H9 (cell line): Measurements from ENCODE around the gene ADGRF5. TPM values are rescaled to one million over a fixed set of nuclear protein-coding genes. Genes with fewer than 3 reads are reported as not detected.

Experiments
- DNase-seq: peaks from one replicate; pipeline ENCODE4 v3.0.0-alpha.2; 2017
- H2AFZ ChIP-seq: one replicate; pipeline ENCODE4 v1.6.1; 2013; ENCODE audit warnings: mild to moderate bottlenecking, low read length, control low read depth, moderate library complexity
- H2AK5ac ChIP-seq: 2 replicates; pipeline ENCODE4 v1.6.1; 2013; ENCODE audit warnings: low read length, control low read depth, mixed read lengths; ENCODE audit not compliant: insufficient read length
- H2BK120ac ChIP-seq: one replicate; pipeline ENCODE4 v1.6.1; 2013; ENCODE audit warnings: low read depth, mild to moderate bottlenecking, low read length, control low read depth, inconsistent platforms; ENCODE audit not compliant: poor library complexity, severe bottlenecking
- H2BK12ac ChIP-seq: 2 replicates; pipeline ENCODE4 v1.6.1; 2013; ENCODE audit warnings: low read length, control low read depth, mixed read lengths, low read depth; ENCODE audit not compliant: insufficient read length
- H2BK15ac ChIP-seq: 2 replicates; pipeline ENCODE4 v1.6.1; 2013; ENCODE audit warnings: low read depth, low read length, control low read depth
- H2BK20ac ChIP-seq: one replicate; pipeline ENCODE4 v1.6.1; 2013; ENCODE audit warnings: low read depth, mild to moderate bottlenecking, low read length, control low read depth, inconsistent platforms; ENCODE audit not compliant: poor library complexity, severe bottlenecking
- H2BK5ac ChIP-seq: 2 replicates; pipeline ENCODE4 v1.6.1; 2013; ENCODE audit warnings: low read length, control low read depth, mixed read lengths; ENCODE audit not compliant: insufficient read length
- H3K14ac ChIP-seq: 2 replicates; pipeline ENCODE4 v1.6.1; 2013; ENCODE audit warnings: low read length, control low read depth; ENCODE audit not compliant: insufficient read depth
- H3K18ac ChIP-seq: 2 replicates; pipeline ENCODE4 v1.6.1; 2013; ENCODE audit warnings: low read depth, mild to moderate bottlenecking, mixed read lengths, low read length, control low read depth; ENCODE audit not compliant: insufficient read length
- H3K23ac ChIP-seq: 2 replicates; pipeline ENCODE4 v1.6.1; 2013; ENCODE audit warnings: low read length, control low read depth, mixed read lengths, low read depth; ENCODE audit not compliant: insufficient read length
- H3K23me2 ChIP-seq: 2 replicates; pipeline ENCODE4 v1.6.1; 2013; ENCODE audit warnings: low read depth, mild to moderate bottlenecking, mixed read lengths, low read length, control low read depth; ENCODE audit not compliant: insufficient read length, poor library complexity, severe bottlenecking
- H3K27ac ChIP-seq: 2 replicates; pipeline ENCODE4 v1.5.1; 2013; ENCODE audit warnings: low read length, control low read depth, mixed read lengths, low read depth; ENCODE audit not compliant: insufficient read length
- H3K27me3 ChIP-seq: 2 replicates; pipeline ENCODE4 v1.6.1; 2013; ENCODE audit warnings: low read length, control low read depth, inconsistent platforms; ENCODE audit not compliant: insufficient read depth
- H3K4ac ChIP-seq: 2 replicates; pipeline ENCODE4 v1.6.1; 2013; ENCODE audit warnings: low read depth, mild to moderate bottlenecking, control low read depth, inconsistent platforms, low read length, moderate library complexity
- H3K4me1 ChIP-seq: 2 replicates; pipeline ENCODE4 v1.6.1; 2013; ENCODE audit warnings: low read length, control low read depth, inconsistent platforms; ENCODE audit not compliant: insufficient read depth
- H3K4me2 ChIP-seq: 2 replicates; pipeline ENCODE4 v1.6.1; 2013; ENCODE audit warnings: low read length, control low read depth, mixed read lengths; ENCODE audit not compliant: insufficient read length, insufficient read depth
- H3K56ac ChIP-seq: 2 replicates; pipeline ENCODE4 v1.6.1; 2013; ENCODE audit warnings: low read depth, mild to moderate bottlenecking, mixed read lengths, low read length, control low read depth; ENCODE audit not compliant: insufficient read length
- H3K79me1 ChIP-seq: 2 replicates; pipeline ENCODE4 v1.6.1; 2013; ENCODE audit warnings: low read depth, mild to moderate bottlenecking, moderate library complexity, low read length, control low read depth, inconsistent platforms; ENCODE audit not compliant: insufficient read depth, poor library complexity, severe bottlenecking
- H3K79me2 ChIP-seq: 2 replicates; pipeline ENCODE4 v1.6.1; 2013; ENCODE audit warnings: low read length, control low read depth, inconsistent platforms; ENCODE audit not compliant: insufficient read depth
- H3K9ac ChIP-seq: 2 replicates; pipeline ENCODE4 v1.6.1; 2013; ENCODE audit warnings: low read length, control low read depth, mixed read lengths; ENCODE audit not compliant: insufficient read length; ENCODE audit errors: extremely low read depth
- H3K9me3 ChIP-seq: one replicate; pipeline ENCODE4 v1.6.1; 2013; ENCODE audit warnings: low read depth, low read length, inconsistent platforms; ENCODE audit not compliant: control insufficient read depth
- H3T11ph ChIP-seq: one replicate; pipeline ENCODE4 v1.6.1; 2013; ENCODE audit warnings: mild to moderate bottlenecking, low read length, control low read depth, inconsistent platforms
- H4K20me1 ChIP-seq: one replicate; pipeline ENCODE4 v1.6.1; 2013; ENCODE audit not compliant: control insufficient read depth, insufficient read length, insufficient read depth
- H4K5ac ChIP-seq: 2 replicates; pipeline ENCODE4 v1.6.1; 2013; ENCODE audit warnings: low read depth, mild to moderate bottlenecking, mixed read lengths, low read length, control low read depth; ENCODE audit not compliant: insufficient read length
- H4K8ac ChIP-seq: replicated peaks from 2 replicates; pipeline ENCODE4 v1.6.1; 2013; ENCODE audit warnings: low read length, control low read depth, mixed read lengths, low read depth; ENCODE audit not compliant: insufficient read length
- H4K91ac ChIP-seq: 2 replicates; pipeline ENCODE4 v1.6.1; 2013; ENCODE audit warnings: low read depth, mild to moderate bottlenecking, moderate library complexity, mixed read lengths, low read length, control low read depth; ENCODE audit not compliant: insufficient read length
- H3K27ac Mint-ChIP-seq, 3 experiments: 2 replicates in 2 of 3; 3 replicates in 1 of 3; pipeline ENCODE4 v1.8.0; 2020 to 2021; ENCODE audit warnings: mixed read lengths in 3 of 3, mild to moderate bottlenecking in 1 of 3, moderate library complexity in 1 of 3
- H3K27me3 Mint-ChIP-seq: 2 replicates; pipeline ENCODE4 v1.8.0; 2021; ENCODE audit warnings: low read depth, mild to moderate bottlenecking, moderate library complexity, mixed read lengths
- H3K36me3 Mint-ChIP-seq, 3 experiments: 2 replicates in 2 of 3; 3 replicates in 1 of 3; pipeline ENCODE4 v1.8.0; 2020 to 2021; ENCODE audit warnings: low read depth in 3 of 3, mixed read lengths in 3 of 3; ENCODE audit not compliant: insufficient read depth in 1 of 3
- H3K4me1 Mint-ChIP-seq, 2 experiments: 2 replicates each; pipeline ENCODE4 v1.8.0; 2020; ENCODE audit warnings: mixed read lengths in 2 of 2
- H3K4me3 Mint-ChIP-seq, 2 experiments: 2 replicates in 1 of 2; 3 replicates in 1 of 2; pipeline ENCODE4 v1.8.0; 2020 to 2021; ENCODE audit warnings: mild to moderate bottlenecking in 2 of 2, mixed read lengths in 2 of 2, moderate library complexity in 1 of 2
- H3K9me3 Mint-ChIP-seq, 2 experiments: 2 replicates in 1 of 2; 3 replicates in 1 of 2; pipeline ENCODE4 v1.8.0; 2020; ENCODE audit warnings: mild to moderate bottlenecking in 2 of 2, mixed read lengths in 2 of 2, moderate library complexity in 1 of 2
- CTCF ChIP-seq: fragments of 200-600 bp; sonication (generic); conservative IDR thresholded peaks from 3 replicates; pipeline ENCODE4 v1.8.0; 2021; ENCODE audit warnings: antibody characterized with exemption, mild to moderate bottlenecking
- WGBS: extraction: QIAGEN DNeasy Blood & Tissue Kit; methylation state at CpG from one replicate; pipeline ENCODE4 v1.1.7; 2013; ENCODE audit warnings: missing lambda C conversion rate, low lambda C conversion rate, mixed read lengths; ENCODE audit not compliant: insufficient read length; ENCODE audit errors: extremely low coverage; 5-methylcytosine and 5-hydroxymethylcytosine counted together
- total RNA-seq: library from RNA; stranded (reverse); gene quantifications from 2 replicates; pipeline ENCODE4 v1.2.1, GENCODE V29; 2021

Gene ADGRF5
- total RNA-seq, 1 experiment from 2014 or later, result not detected

GRCh38 chr6:46900266-46900665, 21.5 kb downstream of the ADGRF5 start:
- Histone ChIP-seq H2AFZ (no peak overlapping the region), H2AK5ac (no peak overlapping the region), H4K20me1 (no peaks in the 10 kb centered on the region), H3K23me2 (no peaks in the 10 kb centered on the region), H4K8ac (no peak overlapping the region), H3K9ac (no peak overlapping the region), H2BK12ac (no peak overlapping the region), H3K23ac (no peak overlapping the region), H3K79me2 (no peaks in the 10 kb centered on the region), H4K5ac (no peak overlapping the region), H3K9me3 (no peaks in the 10 kb centered on the region), H3K14ac (no peak overlapping the region), H3K27me3 (no peaks in the 10 kb centered on the region), H2BK120ac (no peak overlapping the region), H3K27ac (no peak overlapping the region), H4K91ac (no peak overlapping the region), H3K18ac (no peak overlapping the region), H3K4ac (no peak overlapping the region), H2BK5ac (no peak overlapping the region), H3K79me1 (no peaks in the 10 kb centered on the region), H3K4me1 (no peaks in the 10 kb centered on the region), H2BK15ac (no peak overlapping the region), H3K56ac (no peak overlapping the region), H2BK20ac (no peak overlapping the region), H3K4me2 (no peak overlapping the region), H3T11ph (no peak overlapping the region)
- Mint-ChIP-seq H3K9me3 (no peaks in the 10 kb centered on the region; a peak in 1 of 5 replicates), H3K4me3 (no peak overlapping the region), H3K27me3 (peaks cover 2% of the 10 kb centered on the region), H3K27ac (no peak overlapping the region), H3K4me1 (peaks cover 15 to 18% of the 10 kb centered on the region in 2 experiments), H3K36me3 (no peaks in the 10 kb centered on the region; a peak in 1 of 7 replicates)
- WGBS, result no CpG with 5 or more reads among the region's 3 CpGs
- DNase-seq, result no peak
- no peak for TF ChIP-seq CTCF
